NCI-H460 (cell line): ENCODE measurements around the gene OR2S2. TPM values are rescaled to one million over a fixed set of nuclear protein-coding genes. Genes with fewer than 3 reads are reported as not detected.

Experiments used
- DNase-seq: peaks from one replicate; pipeline ENCODE4 v3.0.0-alpha.2; 2016; ENCODE audit warnings: low read depth; ENCODE audit errors: extremely low read depth
- total RNA-seq: library from RNA; depleted of rRNA; stranded (reverse); fragments of >200 nt; shearing (Covaris generic); gene quantifications from 2 replicates; pipeline ENCODE4 v1.2.3, GENCODE V29; 2014

The OR2S2 gene
- total RNA-seq, 1 experiment from 2014 or later = not detected

- DNase-seq = no peak
Measured at GRCh38 chr9:35965011-35965410, 7.1 kb upstream of the OR2S2 start.

DNA sequence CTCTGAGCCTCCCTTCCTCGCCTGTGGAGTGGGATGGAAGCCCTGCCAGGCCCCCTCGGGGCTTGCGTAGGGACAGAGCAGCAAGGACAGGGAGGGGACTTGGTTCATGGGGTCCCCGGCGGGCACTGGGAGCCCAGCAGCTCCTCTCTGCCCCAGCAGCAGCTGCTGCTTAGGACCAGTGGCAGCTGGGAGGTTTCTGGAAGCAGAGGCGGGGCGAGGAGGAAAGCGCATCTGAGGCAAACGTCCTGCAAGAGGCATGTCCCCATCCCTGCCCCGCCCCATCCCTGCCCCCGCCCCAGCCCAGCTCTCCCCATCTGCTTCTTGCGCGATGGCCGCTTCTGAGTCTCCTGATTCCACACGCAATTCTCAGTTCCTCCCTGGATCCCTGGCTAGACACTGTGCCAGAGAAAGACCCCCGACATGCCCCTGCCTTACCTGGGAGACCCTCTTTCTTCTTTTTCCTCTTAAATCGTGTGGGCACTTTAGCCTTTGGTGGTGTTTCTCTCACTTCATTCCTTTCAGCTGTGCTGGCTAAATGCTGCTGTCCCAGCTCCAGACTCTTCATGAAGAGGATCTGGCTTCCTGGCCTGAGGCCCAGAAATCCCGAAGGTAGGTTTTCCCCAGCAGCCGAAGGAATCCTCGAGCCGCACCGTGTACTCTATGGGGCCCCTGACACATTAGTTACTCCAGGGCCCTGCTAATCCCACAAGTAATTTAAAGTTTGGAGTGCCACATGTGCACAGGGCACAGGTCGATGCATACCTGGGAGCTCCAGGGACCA, 4.4 kb upstream of the OR2S2 start:
- peak; percentile 40 for DNase-seq

DNA sequence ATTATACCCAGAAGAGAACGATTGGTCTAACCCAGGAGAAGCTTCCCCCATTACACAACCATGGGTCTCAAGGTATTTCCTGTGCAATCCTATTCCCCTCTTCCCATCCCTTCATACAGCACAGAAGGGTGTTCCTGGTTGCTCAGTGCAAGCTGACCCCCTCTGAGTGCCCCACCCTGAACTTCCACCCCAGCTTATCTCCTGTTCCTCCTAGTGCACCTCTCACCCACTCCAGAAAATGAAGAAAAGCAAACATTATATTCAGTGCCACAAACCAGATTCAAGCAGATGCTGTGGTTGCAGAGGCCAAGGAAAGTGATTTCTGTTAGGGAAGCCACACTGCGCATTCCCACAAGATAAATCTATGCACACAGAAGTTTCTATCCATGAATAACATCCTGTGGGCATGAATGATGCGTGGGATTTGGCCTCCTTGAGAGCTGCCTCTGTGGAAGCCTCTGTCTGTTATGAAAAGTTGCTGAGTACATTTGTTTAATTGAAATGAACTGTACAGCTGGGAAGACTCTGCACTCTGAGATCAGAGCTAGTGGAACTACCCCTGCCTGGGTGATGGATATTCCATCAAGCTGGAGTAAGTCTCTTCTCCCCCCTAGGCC, 2.2 kb upstream of the OR2S2 start:
- DNase-seq = no peak

- no peak for DNase-seq
Measured at GRCh38 chr9:35956651-35957050, 1.3 kb downstream of the OR2S2 start.

GRCh38 chr9:35954942-35955546, 2.9 kb downstream of the OR2S2 start:
- DNase-seq = peak; percentile 57

DNA sequence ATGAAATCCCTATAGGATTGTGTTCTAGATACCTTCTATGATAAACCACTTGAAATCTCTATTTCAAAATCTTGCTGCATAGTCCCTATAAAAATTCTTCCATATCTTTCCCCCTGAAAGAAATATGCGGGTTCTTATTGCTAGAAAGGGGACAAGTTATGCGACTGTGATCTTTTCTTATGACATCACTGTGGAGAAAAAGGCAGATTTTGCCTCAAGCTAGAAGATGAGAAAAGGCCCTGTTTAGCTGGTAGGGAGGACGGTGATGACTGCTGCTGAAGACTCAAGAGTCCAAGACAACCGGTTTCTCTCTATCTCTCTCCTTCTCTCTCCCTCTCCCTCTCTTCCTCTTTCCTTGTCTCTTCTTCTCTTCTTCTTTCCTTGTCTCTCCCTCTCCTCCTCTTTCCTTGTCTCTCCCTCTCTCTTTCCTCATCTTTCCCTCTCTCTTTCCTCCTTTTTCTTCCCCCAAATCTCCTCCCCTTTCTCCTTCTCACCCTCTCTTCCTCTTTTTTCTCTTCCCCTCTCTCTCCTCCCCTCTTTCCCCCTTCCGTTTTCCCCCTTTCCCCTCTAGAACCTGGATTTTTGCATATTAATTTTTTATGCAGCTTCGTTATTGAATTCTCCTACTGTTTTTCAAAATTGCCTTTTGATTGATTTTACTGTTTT, 5.3 kb downstream of the OR2S2 start:
- DNase-seq = no peak

DNA sequence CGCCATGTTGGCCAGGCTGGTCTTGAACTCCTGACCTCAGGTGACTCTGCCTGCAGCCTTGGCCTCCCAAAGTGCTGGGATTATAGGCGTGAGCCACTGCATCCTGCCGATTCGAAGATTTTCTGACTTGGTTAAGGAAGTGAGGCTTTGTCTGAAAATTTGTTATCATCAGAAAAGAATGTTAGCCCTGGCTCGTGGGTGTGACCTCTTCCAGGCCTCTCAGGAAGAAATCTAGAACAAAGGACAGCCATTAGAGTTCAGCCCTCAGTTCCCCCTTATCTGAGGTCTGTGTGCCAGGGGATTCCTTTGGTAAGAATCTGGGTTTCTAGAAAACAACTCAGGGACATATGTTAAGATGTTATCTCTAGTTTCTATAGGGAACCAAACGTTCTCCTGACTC, 6.2 kb downstream of the OR2S2 start:
- DNase-seq = no peak

GRCh38 chr9:35948901-35949318, 9.0 kb downstream of the OR2S2 start:
- DNase-seq = no peak

GRCh38 chr9:35948451-35948850, 9.5 kb downstream of the OR2S2 start:
- no peak for DNase-seq

DNA sequence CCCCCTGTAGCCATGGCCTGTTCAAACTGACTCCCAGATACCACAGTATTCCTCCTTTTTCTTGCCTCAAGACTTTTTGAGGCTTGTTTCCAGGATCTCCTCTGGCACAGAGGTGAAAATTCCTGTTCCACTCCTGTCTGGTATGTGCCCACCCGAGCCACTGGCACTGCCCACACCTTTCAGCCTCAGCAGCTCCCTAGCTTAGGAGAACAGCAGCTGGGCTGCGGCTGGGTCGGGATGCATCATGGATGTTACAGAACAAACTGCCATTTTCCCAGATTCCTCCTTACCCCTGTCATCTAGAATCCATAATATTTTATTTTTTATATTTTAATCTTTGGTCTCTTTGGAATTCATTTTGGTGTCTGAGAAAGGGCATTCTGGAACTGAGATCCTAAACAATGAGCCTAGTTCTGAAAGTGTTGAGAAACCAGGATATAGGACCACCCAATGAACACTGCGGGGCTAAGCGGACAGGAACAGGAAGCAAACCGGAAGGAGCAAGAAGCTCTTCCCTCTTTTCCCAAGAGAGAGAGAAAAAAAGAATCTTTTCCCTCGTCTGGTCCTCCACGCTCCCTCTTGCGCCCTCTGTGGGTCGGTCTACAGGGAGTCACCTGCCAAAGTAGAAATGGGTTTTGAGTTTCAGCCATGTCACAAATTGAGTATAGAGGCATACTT, 12.5 kb downstream of the OR2S2 start:
- DNase-seq = peak; percentile 87

GRCh38 chr9:35944841-35945240, 13.1 kb downstream of the OR2S2 start:
- no peak for DNase-seq

DNA sequence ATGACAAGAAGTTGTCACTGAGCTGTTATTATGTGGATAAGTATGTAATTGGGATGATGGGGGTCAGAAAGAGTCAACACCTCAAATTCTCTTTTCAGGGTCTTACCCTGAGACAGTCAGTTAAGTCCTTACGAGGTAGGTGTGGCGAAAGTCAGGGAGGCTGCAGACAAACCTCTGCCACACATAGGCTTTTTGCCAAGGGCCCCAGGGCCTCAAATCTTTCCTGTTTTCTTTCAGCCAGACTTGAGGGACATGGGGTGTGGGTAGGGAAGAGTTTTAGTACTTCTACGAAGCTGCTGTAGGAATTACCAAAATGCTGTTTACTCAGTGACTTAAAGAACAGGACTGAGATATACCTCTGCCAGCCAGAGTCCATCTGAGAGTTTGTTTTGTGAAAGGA, 13.8 kb downstream of the OR2S2 start:
- no peak for DNase-seq

GRCh38 chr9:35942286-35942685, 15.7 kb downstream of the OR2S2 start:
- no peak for DNase-seq

GRCh38 chr9:35940458-35941407, 17.2 kb downstream of the OR2S2 start:
- DNase-seq = no peak

DNA sequence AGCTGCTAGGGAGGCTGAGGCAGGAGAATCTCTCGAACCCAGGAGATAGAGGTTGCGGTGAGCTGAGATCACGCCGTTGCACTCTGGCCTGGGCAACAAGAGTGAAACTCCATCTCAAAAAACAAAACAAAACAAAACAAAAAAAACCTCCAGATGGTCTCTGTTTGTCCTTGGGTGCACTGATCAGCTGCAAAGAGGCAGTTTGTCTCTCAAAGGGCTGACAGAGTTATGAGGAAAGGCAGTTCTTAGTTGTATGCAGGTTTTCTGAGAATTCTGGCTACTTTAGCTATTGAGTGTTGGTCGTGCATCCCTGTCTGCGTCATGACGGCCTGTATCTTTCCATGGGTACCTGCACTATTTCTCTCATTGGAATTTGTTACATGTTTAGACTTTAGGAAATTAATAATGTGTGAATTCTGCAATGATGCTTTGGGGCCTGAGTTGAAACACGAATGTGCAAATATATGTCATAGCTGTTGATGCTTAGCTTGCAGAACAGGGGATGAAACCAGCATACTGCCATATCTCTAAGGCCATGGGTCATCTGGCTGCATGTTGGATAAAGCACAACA, 18.2 kb downstream of the OR2S2 start:
- no peak for DNase-seq

DNA sequence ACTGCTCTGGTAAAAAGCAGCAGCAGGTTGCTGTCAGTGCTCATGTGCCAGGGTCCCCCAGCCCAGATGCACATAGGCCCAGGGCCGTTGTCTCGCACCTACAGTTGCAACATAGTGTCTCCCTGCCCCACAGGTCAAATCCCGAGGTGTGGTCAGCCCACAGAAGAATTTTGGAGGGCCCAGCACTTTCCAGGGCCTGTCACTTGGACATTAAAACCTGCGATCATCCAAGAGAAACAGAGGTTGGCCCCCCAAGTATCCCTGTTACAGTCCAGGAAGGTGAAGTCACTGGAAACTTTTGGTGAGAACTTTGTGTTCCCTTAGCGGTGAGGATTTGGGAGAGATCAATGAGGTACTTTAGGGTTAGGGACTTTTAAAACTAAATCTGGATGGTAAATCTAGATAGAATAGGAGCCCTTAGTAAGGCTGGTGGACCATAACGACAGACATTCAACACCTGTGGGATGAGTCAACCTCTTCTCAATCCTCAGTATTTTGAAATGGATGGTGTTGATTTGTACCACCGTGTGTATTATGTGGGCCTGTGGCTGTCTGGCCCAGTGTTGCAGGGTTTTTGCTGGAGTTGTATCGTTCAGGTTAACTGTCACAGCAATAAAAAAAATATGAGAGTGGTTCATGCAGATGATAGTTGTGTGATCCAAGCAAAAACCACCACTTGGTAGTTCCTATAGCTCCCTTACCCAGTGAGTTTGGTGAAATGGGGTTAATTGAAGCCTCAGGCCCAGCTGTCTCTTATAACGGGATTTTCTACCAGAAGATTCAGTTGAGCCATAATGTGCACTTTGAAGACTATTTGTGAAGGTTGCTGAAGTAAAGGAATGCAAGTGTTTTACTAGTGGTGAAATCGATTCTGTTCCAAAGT, 19.2 kb downstream of the OR2S2 start:
- no peak for DNase-seq

DNA sequence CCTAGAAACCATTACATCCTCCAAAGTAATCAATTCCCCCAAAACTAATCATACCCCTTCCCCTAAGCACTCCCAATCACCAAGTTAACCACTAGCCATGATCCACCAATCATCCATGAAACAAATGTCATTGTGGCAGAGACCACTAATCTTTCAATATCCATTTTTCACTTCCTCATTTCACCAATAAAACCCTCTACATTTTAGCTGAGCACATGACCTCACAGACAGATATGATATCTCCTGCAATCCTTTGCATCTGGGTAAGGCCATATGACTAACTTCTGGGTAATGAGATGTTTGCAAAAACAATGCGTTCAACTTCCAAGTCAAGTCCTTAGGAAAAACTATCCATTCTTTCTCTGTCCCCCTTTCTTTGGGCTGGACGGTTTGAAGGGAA, 20.7 kb downstream of the OR2S2 start:
- no peak for DNase-seq

GRCh38 chr9:35935755-35936509, 22.0 kb downstream of the OR2S2 start:
- no peak for DNase-seq
